ENCODE results near the gene TMEM233.
"Not testable (repeated sequence)": the region's sequence is repeated elsewhere in the genome, so short reads cannot be mapped to it uniquely, and the experiment has no call there.

TMEM233 gene

GRCh38 chr12:119609358-119609757, 15.8 kb downstream of the TMEM233 start:
- no peak for DNase-seq (ENCODE audit: low read depth, low spot score)

DNA sequence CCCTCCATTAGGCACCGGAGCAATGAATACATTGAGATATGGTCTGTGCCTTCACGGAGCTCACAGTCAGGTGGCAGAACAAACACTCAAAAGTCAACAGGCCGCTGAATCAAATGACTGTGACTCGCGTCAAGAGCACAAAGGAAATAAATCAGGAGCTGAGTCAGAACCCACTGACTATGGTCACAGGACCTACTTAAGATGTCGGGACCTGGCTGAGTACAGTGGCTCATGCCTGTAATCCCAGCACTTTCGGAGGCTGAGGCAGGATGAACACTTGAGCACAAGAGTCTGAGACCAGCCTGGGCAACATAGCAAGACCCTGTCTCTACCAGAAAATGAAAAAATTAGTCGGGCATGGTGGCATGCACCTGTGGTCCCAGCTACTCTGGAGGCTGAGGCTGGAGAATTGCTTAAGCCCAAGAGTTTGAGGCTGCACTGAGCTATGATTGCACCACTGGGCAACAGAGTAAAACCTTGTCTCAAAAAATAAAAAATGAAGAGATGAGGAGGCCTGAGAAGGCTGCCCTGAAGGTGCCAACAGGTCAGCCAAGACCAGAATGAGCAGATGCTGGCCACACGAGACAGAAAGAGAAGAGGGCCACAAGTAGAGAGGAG, 19.9 kb downstream of the TMEM233 start:
- no peak for DNase-seq (ENCODE audit: low read depth, low spot score)

- DNase-seq (ENCODE audit: low read depth, low spot score): no peak
Measured at GRCh38 chr12:119614705-119615104, 21.1 kb downstream of the TMEM233 start.

GRCh38 chr12:119615518-119616475, 22.2 kb downstream of the TMEM233 start:
- DNase-seq (ENCODE audit: low read depth, low spot score): no peak

DNA sequence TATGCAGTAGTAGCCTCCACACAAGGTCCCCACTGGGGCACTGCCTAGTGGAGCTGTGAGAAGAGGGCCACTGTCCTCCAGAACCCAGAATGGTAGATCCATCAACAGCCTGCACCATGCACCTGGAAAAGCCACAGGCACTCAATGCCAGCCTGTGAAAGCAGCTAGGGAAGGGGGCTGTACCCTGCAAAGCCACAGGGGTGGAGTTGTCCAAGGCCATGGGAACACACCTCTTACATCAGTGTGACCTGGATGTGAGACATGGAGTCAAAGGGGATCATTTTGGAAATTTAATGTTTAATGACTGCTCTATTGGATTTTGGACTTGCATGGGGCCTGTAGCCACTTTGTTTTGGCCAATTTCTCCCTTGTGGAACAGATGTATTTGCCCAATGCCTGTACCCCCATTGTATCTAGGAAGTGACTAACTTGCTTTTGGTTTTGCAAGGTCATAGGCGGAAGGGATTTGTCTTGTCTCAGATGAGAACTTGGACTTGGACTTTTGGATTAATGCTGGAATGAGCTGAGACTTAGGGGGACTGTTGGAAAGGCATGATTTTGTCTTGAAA, 24.8 kb downstream of the TMEM233 start:
- not testable (repeated sequence) for DNase-seq (ENCODE audit: low read depth, low spot score)

DNA sequence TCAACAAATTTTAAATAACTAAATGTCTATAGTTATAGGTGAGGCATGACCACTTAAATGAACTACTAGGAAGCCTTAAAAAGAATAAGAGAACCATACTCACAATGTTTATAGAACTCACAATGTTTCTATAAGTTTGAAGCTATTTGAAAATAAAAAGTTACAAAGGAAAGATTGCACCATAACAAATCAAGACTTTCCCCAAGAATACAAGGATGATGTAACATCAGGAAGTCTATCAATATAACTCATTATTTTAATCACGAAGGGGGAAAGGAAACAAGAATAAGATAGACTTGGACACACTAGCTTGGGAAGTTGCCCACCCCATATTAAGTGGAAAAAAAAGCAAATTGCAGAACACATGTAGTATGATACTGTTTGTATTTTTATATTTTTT, 26.9 kb downstream of the TMEM233 start:
- DNase-seq (ENCODE audit: low read depth, low spot score): no peak

- no peak for DNase-seq (ENCODE audit: low read depth, low spot score)
Measured at GRCh38 chr12:119621878-119622277, 28.3 kb downstream of the TMEM233 start.

DNA sequence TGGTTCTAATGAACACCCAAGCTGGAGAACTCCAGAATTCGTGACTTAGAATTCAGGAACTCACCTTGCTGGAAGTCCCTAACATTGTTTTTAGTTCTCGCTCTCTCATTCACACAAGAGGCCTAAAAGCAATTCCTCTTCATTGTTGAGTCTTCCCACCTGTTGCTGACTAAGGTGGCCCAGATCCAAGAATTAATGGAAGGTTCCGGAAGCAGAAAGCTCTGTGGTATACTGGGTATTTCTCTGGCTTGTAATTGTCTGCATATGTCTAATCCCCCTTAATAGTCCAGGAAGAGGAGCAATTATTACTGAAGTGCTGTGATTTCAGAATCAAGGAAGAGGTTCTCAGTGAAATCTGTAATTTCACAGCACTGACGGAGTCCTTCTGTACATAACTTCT, 31.4 kb downstream of the TMEM233 start:
- DNase-seq (ENCODE audit: low read depth, low spot score): no peak

DNA sequence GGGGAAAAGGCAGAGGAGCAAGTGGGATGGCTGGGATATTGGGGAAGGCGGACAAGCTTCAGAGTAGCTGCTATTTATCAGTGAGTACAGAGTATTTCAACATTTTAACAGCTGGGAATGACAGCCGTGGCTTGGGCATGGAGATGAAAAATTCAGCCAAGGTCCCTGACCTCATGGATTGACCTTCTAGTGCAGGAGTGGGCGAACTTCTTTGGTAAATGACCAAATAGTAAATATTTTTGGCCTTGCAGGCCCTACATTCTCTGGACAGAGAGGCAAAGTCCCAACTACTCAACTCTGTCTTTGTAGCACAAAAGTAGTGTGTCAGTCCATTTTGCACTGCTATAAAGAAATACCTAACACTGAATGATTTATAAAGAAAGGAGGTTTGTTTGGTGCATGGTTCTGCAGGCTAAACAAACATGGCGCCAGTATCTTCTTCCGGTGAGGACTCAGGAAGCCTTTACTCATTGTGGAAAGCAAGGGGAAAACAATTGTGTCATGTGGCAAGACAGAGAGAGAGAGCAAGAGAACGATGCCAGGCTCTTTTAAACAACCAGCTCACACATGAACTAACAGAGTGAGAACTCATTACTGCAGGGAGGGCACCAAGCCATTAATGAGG, 33.6 kb downstream of the TMEM233 start:
- DNase-seq (ENCODE audit: low read depth, low spot score): no peak

GRCh38 chr12:119627686-119628085, 34.1 kb downstream of the TMEM233 start:
- no peak for DNase-seq (ENCODE audit: low read depth, low spot score)

- DNase-seq (ENCODE audit: low read depth, low spot score): no peak
Measured at GRCh38 chr12:119630223-119630780, 36.7 kb downstream of the TMEM233 start.

DNA sequence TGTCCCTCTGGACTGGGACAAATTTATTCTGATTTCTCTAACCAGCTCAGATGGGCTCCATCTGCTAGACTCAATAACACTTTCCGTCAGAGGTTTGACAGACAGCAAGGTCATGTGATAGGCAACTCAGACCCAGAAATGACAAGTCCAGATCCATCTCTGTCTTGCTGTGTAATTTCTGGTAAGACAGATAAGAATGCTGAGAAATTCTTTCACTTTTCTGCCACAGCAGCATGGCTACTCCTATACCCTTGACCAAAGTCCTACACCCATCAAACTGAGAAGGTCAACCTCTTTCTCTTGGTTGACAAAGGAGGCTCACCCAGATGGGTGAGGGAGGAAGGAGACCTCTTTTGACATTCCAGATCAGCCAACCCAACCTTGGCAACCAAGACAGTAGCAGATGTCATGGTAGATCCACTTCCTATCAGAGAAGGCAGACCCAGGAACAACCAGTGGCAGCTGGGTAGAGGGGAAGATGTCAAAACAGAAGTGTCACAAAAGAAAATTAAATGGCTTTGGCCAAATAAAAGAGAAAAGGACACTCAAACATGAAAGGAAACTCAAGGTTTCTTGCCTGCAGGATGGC, 37.5 kb downstream of the TMEM233 start:
- no peak for DNase-seq (ENCODE audit: low read depth, low spot score)

DNA sequence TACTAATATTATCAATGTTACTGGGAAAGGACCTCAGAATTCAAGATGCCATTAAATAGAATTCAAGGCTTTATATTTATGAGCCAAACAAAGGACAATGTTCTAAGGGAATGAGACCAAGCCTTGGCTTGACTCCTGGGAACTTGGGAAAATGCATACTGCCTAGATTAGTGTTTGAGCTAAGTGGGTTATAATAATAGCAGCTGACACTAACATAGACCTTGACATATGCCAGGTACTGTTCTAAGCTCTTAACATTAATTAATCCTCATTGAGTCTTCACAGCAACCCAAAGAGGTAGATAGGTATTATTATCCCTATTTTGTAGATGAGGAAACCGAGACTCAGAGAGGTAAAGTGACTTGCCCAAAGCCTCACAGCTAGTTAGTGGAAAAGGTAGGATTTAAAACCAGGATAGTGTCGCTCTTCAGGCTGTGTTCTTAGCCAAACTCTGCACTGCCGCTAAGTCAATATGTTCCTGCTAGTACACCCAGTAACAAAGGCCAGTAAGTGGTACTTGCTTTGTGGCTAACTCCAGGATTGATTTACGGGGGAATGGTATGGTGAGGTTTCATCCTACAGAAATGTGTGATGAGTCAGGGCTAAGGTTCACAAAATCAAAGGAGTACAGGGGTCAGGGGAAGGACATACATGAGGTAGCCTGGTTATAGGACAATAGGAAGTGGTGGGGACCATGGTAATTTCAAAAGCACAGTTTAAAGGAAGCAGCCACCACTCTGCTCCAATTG, 38.5 kb downstream of the TMEM233 start:
- no peak for DNase-seq (ENCODE audit: low read depth, low spot score)

DNA sequence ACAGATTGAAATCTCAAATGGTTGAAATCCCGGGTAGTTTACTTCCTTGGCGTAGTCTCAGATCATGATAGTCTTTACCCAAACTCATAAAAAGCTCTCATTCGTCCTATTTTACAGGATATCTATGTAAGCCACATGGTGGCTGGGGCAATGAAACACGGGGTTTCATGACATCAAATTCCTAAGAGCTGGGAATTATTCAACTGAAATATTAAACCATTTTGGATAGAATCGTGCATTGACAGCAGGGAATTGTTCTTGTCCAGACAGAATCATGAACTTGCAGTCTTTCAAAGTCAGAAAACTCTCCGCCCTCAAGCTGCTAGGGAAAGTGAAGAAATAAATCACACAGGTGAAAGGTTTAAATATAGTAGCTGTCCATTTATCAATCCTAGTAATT, 41.2 kb downstream of the TMEM233 start:
- DNase-seq (ENCODE audit: low read depth, low spot score): no peak

GRCh38 chr12:119642986-119643385, 49.4 kb downstream of the TMEM233 start:
- DNase-seq (ENCODE audit: low read depth, low spot score): no peak

- no peak for DNase-seq (ENCODE audit: low read depth, low spot score)
Measured at GRCh38 chr12:119644930-119645329, 51.4 kb downstream of the TMEM233 start.

DNA sequence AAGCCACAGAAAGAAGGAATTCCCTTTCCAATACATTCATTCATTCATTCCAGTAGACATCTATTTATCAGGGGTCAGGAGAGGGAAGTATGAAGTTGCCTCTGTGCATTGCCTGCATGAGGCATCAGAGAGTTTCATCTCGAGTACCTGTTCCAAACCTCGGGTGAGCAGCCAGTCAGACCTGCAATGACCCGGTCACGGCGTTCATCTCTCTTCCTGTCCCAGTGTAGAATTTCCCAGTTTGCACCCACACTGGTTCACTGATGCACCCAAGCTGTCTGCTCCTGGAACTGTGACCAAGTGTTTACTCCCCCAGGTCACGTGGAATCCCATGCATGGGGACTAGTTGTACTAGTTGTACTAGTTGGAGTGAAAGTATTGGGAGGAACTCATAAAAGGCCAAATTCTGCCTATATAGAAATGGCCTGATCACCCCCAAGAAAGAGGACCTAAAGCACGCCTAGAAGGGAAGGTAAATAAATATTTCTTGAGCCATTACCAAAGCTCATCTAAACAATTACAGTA, 52.0 kb downstream of the TMEM233 start:
- DNase-seq (ENCODE audit: low read depth, low spot score): no peak

GRCh38 chr12:119649202-119649808, 55.7 kb downstream of the TMEM233 start:
- DNase-seq (ENCODE audit: low read depth, low spot score): no peak

GRCh38 chr12:119652665-119653064, 59.1 kb downstream of the TMEM233 start:
- DNase-seq (ENCODE audit: low read depth, low spot score): no peak

GRCh38 chr12:119657001-119657400, 63.4 kb downstream of the TMEM233 start:
- DNase-seq (ENCODE audit: low read depth, low spot score): not testable (repeated sequence)
